ENCODE measurements around the gene LUC7L. TPM values are rescaled to one million over a fixed set of nuclear protein-coding genes. Genes with fewer than 3 reads are reported as not detected.
"Not testable (repeated sequence)": the region's sequence is repeated elsewhere in the genome, so short reads cannot be mapped to it uniquely, and the experiment has no call there.

Gene LUC7L
- polyA plus RNA-seq, 1 donor (not counting 4 experiments of a cell fraction or from before 2014, with no cell fraction given) = 31.0 TPM

DNA sequence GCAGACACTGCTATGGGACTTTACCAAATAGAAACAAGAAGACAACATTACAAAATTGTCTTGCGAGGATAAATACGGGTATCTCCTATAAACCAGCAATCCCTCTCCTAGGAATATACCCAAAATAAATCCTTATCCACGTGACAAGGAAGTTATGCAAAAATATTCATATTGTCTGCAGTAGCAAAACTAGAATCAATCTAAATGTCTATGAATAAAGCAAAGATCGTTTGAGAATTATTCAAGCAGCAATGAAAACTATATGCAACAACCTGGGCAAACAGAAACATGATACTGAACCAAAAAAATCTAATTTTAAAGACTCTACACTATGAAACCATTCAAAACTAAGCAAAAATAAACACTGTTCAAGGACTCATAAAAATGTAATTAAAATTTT lies 9.2 kb downstream of the LUC7L start:
- Histone ChIP-seq H3K27me3 (ENCODE audit: control insufficient read depth, extremely low read depth, insufficient read depth, low read length) (no peaks in the 10 kb centered on the region), H3K9me1 (ENCODE audit: control insufficient read depth, extremely low read depth, insufficient read depth, low read length) (no peaks in the 10 kb centered on the region), H3K9ac (ENCODE audit: control insufficient read depth, extremely low read depth, insufficient read depth, low read length) (no peak overlapping the region), H3K9me3 (ENCODE audit: control insufficient read depth, low read depth, low read length) (no peaks in the 10 kb centered on the region), H3K27ac (ENCODE audit: control insufficient read depth, insufficient read depth, low read length) (no peak overlapping the region), H2AFZ (ENCODE audit: control insufficient read depth, low read length) (no peak overlapping the region), H3K36me3 (ENCODE audit: control insufficient read depth in 2 of 2, extremely low read depth in 1 of 2, insufficient read depth in 2 of 2, low read length in 2 of 2) (peaks cover 11 to 50% of the 10 kb centered on the region in 2 experiments), H3K4me1 (ENCODE audit: control insufficient read depth, extremely low read depth, insufficient read depth, low read length) (no peaks in the 10 kb centered on the region), H3K4me3 (ENCODE audit: control insufficient read depth in 2 of 3, extremely low read depth in 1 of 3, insufficient read depth in 2 of 3, low read depth in 1 of 3, low read length in 3 of 3) (no peak overlapping the region), H4K20me1 (ENCODE audit: control insufficient read depth, extremely low read depth, insufficient read depth, low read length) (peaks cover 2% of the 10 kb centered on the region), H3K79me2 (ENCODE audit: control insufficient read depth, insufficient read depth, low read length) (peaks cover 64% of the 10 kb centered on the region), H3K4me2 (ENCODE audit: control insufficient read depth, extremely low read depth, insufficient read depth, low read depth, low read length) (no peak overlapping the region)
- no peak for TF ChIP-seq EZH2 (IDR thresholded peaks at IDR 0.05; ENCODE audit: low read length)
- TF ChIP-seq, protein P1, sequence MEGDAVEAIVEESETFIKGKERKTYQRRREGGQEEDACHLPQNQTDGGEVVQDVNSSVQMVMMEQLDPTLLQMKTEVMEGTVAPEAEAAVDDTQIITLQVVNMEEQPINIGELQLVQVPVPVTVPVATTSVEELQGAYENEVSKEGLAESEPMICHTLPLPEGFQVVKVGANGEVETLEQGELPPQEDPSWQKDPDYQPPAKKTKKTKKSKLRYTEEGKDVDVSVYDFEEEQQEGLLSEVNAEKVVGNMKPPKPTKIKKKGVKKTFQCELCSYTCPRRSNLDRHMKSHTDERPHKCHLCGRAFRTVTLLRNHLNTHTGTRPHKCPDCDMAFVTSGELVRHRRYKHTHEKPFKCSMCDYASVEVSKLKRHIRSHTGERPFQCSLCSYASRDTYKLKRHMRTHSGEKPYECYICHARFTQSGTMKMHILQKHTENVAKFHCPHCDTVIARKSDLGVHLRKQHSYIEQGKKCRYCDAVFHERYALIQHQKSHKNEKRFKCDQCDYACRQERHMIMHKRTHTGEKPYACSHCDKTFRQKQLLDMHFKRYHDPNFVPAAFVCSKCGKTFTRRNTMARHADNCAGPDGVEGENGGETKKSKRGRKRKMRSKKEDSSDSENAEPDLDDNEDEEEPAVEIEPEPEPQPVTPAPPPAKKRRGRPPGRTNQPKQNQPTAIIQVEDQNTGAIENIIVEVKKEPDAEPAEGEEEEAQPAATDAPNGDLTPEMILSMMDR (optimal IDR thresholded peaks at IDR 0.05 in 1 of 3, IDR thresholded peaks at IDR 0.05 in 1 of 3, conservative IDR thresholded peaks at IDR 0.05 in 1 of 3; ENCODE audit: extremely low read depth in 1 of 3, insufficient read depth in 2 of 3, low read length in 3 of 3) = no peak
- dilution Hi-C loops (cut with MboI; ENCODE audit: extremely low pct_ligation_motif_present, low sequenced_read_pairs) = no loop called here
- DNase-seq (ENCODE audit: low read depth, low spot score) (no peak), FAIRE-seq (no peak)

DNA sequence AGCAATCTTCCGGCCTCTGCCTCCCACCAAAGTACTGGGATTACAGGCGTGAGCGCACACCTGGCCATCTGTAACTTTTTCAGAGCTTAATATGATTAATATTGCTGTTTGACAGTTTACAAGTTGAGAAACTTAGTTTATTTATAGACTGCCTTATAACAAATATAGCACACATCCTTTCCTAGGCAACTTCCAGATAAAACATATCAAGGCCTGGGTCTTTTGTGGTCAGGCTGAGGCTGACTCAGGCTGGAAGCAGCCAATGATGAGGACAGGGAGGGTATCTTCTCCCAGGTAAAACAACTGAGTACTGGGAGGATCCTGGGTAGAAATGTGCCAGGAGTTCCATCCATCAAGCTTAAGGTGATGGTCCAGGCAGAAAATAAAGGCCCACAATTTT lies 16.2 kb downstream of the LUC7L start:
- H4K20me1 ChIP-seq (ENCODE audit: control insufficient read depth, extremely low read depth, insufficient read depth, low read length) = peaks cover 22% of the 10 kb centered on the region
- FAIRE-seq = no peak
- no peaks in the 10 kb centered on the region for H3K27me3 ChIP-seq (ENCODE audit: control insufficient read depth, extremely low read depth, insufficient read depth, low read length)
- H3K4me3 ChIP-seq (ENCODE audit: control insufficient read depth in 2 of 3, extremely low read depth in 1 of 3, insufficient read depth in 2 of 3, low read depth in 1 of 3, low read length in 3 of 3) = no peak overlapping the region
- dilution Hi-C loops (cut with MboI; ENCODE audit: extremely low pct_ligation_motif_present, low sequenced_read_pairs) = no loop called here
- H3K36me3 ChIP-seq (ENCODE audit: control insufficient read depth in 2 of 2, extremely low read depth in 1 of 2, insufficient read depth in 2 of 2, low read length in 2 of 2) = peaks cover 16 to 32% of the 10 kb centered on the region in 2 experiments
- DNase-seq (ENCODE audit: low read depth, low spot score) = no peak
- no peak overlapping the region for H3K4me2 ChIP-seq (ENCODE audit: control insufficient read depth, extremely low read depth, insufficient read depth, low read depth, low read length)
- no peak overlapping the region for H2AFZ ChIP-seq (ENCODE audit: control insufficient read depth, low read length)
- no peaks in the 10 kb centered on the region for H3K9me1 ChIP-seq (ENCODE audit: control insufficient read depth, extremely low read depth, insufficient read depth, low read length)
- H3K27ac ChIP-seq (ENCODE audit: control insufficient read depth, insufficient read depth, low read length) = no peak overlapping the region
- no peak for TF ChIP-seq EZH2 (IDR thresholded peaks at IDR 0.05; ENCODE audit: low read length)
- TF ChIP-seq, protein P1 (optimal IDR thresholded peaks at IDR 0.05 in 1 of 3, IDR thresholded peaks at IDR 0.05 in 1 of 3, conservative IDR thresholded peaks at IDR 0.05 in 1 of 3; ENCODE audit: extremely low read depth in 1 of 3, insufficient read depth in 2 of 3, low read length in 3 of 3) = no peak
- no peak overlapping the region for H3K9ac ChIP-seq (ENCODE audit: control insufficient read depth, extremely low read depth, insufficient read depth, low read length)
- H3K4me1 ChIP-seq (ENCODE audit: control insufficient read depth, extremely low read depth, insufficient read depth, low read length) = no peaks in the 10 kb centered on the region
- peaks cover 64% of the 10 kb centered on the region for H3K79me2 ChIP-seq (ENCODE audit: control insufficient read depth, insufficient read depth, low read length)
- no peaks in the 10 kb centered on the region for H3K9me3 ChIP-seq (ENCODE audit: control insufficient read depth, low read depth, low read length)

DNA sequence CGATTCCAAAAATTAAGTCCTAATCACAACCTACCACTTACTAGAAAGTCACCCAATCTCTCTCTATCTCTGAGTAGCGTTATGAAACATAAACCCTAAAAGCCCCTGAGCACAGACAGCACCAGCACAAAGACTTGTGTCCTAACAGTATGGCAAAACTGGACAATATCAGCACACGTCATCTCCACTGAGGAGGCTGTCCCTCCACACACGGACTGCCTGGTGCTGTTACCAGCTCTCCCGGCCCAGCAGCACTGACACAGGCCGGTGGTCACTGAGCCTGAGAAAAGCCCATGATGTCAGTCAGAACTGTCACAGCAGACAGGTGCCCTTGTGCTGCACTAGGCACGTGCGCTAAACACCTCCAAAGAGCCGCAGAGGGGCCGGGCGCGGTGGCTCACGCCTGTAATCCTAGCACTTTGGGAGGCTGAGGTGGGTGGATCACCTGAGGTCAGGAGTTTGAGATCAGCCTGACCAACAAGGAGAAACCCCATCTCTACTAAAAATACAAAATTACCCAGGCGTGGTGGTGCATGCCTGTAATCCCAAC lies 17.5 kb downstream of the LUC7L start:
- H3K79me2 ChIP-seq (ENCODE audit: control insufficient read depth, insufficient read depth, low read length) = peaks cover 60% of the 10 kb centered on the region
- H4K20me1 ChIP-seq (ENCODE audit: control insufficient read depth, extremely low read depth, insufficient read depth, low read length) = peaks cover 22% of the 10 kb centered on the region
- FAIRE-seq; dilution Hi-C loops (cut with MboI; ENCODE audit: extremely low pct_ligation_motif_present, low sequenced_read_pairs); H3K9me1 ChIP-seq (ENCODE audit: control insufficient read depth, extremely low read depth, insufficient read depth, low read length); H3K27ac ChIP-seq (ENCODE audit: control insufficient read depth, insufficient read depth, low read length); H3K27me3 ChIP-seq (ENCODE audit: control insufficient read depth, extremely low read depth, insufficient read depth, low read length); H3K9me3 ChIP-seq (ENCODE audit: control insufficient read depth, low read depth, low read length); H3K4me2 ChIP-seq (ENCODE audit: control insufficient read depth, extremely low read depth, insufficient read depth, low read depth, low read length); H3K9ac ChIP-seq (ENCODE audit: control insufficient read depth, extremely low read depth, insufficient read depth, low read length); H3K4me3 ChIP-seq (ENCODE audit: control insufficient read depth in 2 of 3, extremely low read depth in 1 of 3, insufficient read depth in 2 of 3, low read depth in 1 of 3, low read length in 3 of 3); H2AFZ ChIP-seq (ENCODE audit: control insufficient read depth, low read length); H3K4me1 ChIP-seq (ENCODE audit: control insufficient read depth, extremely low read depth, insufficient read depth, low read length); DNase-seq (ENCODE audit: low read depth, low spot score): not testable (repeated sequence)
- peaks cover 20 to 35% of the 10 kb centered on the region in 2 experiments for H3K36me3 ChIP-seq (ENCODE audit: control insufficient read depth in 2 of 2, extremely low read depth in 1 of 2, insufficient read depth in 2 of 2, low read length in 2 of 2)

DNA sequence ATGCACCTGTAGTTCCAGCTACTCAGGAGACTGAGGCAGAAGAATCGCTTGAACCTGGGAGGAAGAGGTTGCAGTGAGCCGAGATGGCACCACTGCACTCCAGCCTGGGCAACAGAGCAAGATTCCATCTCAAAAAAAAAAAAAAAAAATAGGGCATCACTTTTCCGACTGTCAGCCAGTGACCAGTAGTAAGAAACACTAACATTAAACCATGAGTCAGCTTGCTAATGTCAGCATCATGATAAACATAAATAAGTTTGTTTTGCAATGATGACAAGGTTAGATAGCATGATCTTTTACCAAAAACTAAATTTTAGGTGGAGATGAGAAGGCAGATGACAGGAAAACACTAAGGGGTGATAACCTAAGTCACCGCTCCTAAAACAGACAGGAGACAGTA lies 19.9 kb downstream of the LUC7L start:
- H3K79me2 ChIP-seq (ENCODE audit: control insufficient read depth, insufficient read depth, low read length) = peaks cover 45% of the 10 kb centered on the region
- not testable (repeated sequence) for H2AFZ ChIP-seq (ENCODE audit: control insufficient read depth, low read length)
- peaks cover 22% of the 10 kb centered on the region for H4K20me1 ChIP-seq (ENCODE audit: control insufficient read depth, extremely low read depth, insufficient read depth, low read length)

More for the DNA sequence above, 19.9 kb downstream of the LUC7L start:
- H3K4me2 ChIP-seq (ENCODE audit: control insufficient read depth, extremely low read depth, insufficient read depth, low read depth, low read length); FAIRE-seq; H3K9ac ChIP-seq (ENCODE audit: control insufficient read depth, extremely low read depth, insufficient read depth, low read length); H3K27me3 ChIP-seq (ENCODE audit: control insufficient read depth, extremely low read depth, insufficient read depth, low read length); DNase-seq (ENCODE audit: low read depth, low spot score); H3K4me3 ChIP-seq (ENCODE audit: control insufficient read depth in 2 of 3, extremely low read depth in 1 of 3, insufficient read depth in 2 of 3, low read depth in 1 of 3, low read length in 3 of 3); H3K9me1 ChIP-seq (ENCODE audit: control insufficient read depth, extremely low read depth, insufficient read depth, low read length); H3K4me1 ChIP-seq (ENCODE audit: control insufficient read depth, extremely low read depth, insufficient read depth, low read length); H3K27ac ChIP-seq (ENCODE audit: control insufficient read depth, insufficient read depth, low read length); dilution Hi-C loops (cut with MboI; ENCODE audit: extremely low pct_ligation_motif_present, low sequenced_read_pairs); H3K9me3 ChIP-seq (ENCODE audit: control insufficient read depth, low read depth, low read length): not testable (repeated sequence)
- peaks cover 22 to 45% of the 10 kb centered on the region in 2 experiments for H3K36me3 ChIP-seq (ENCODE audit: control insufficient read depth in 2 of 2, extremely low read depth in 1 of 2, insufficient read depth in 2 of 2, low read length in 2 of 2)

All from keratinocyte (primary cell).